ENCODE data around the gene CAPN5. TPM values are rescaled to one million over a fixed set of nuclear protein-coding genes. Genes with fewer than 3 reads are reported as not detected.

CAPN5 gene
- total RNA-seq, 1 donor from 2014 or later, result 18.3 TPM

- H3K27me3 Mint-ChIP-seq (ENCODE audit: low read depth), result peaks cover 2% of the 10 kb centered on the region
- H3K27ac Mint-ChIP-seq, result no peak overlapping the region
- TF ChIP-seq CTCF (IDR thresholded peaks at IDR 0.05; ENCODE audit: unreplicated experiment), result no peak
- no peak overlapping the region for H3K4me3 Mint-ChIP-seq
- no peaks in the 10 kb centered on the region for H3K36me3 Mint-ChIP-seq
- DNase-seq (ENCODE audit: low spot score in 2 of 2, unreplicated experiment in 2 of 2), result no peak
- peaks cover 4% of the 10 kb centered on the region for H3K9me3 Mint-ChIP-seq
- peaks cover 10% of the 10 kb centered on the region for H3K4me1 Mint-ChIP-seq
These were observed 3.8 kb upstream of the CAPN5 start for GRCh38 chr11:77062924-77063323.

- Mint-ChIP-seq H3K4me3 (no peak overlapping the region), H3K4me1 (peaks cover 10% of the 10 kb centered on the region), H3K27ac (no peak overlapping the region), H3K27me3 (ENCODE audit: low read depth) (peaks cover 2% of the 10 kb centered on the region), H3K9me3 (peaks cover 4% of the 10 kb centered on the region), H3K36me3 (no peaks in the 10 kb centered on the region)
- no peak for TF ChIP-seq CTCF (IDR thresholded peaks at IDR 0.05; ENCODE audit: unreplicated experiment)
- no peak for DNase-seq (ENCODE audit: low spot score in 2 of 2, unreplicated experiment in 2 of 2)
These were observed 3.4 kb upstream of the CAPN5 start for GRCh38 chr11:77063407-77063806.

DNA sequence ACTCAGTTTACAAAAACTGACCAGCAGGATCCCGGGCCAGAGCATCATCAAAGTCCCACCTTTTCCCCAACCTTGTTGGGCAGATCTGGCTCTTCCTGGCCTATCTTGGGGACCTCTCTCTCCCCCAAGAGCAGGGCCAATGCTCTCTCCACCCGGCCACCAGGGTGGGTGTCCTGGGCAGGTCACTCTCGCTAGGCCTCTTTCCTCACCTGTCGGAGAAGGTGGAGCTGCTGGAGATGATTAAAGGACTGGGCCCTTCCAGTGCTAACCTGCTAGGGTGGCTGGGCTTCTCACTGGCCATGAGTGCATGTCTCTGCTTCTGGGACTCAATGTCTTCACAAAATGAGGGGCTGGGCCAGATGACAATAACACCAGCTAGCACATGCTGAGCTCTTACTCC is 2.9 kb upstream of the CAPN5 start:
- Mint-ChIP-seq H3K27ac (no peak overlapping the region), H3K4me1 (peaks cover 10% of the 10 kb centered on the region), H3K36me3 (no peaks in the 10 kb centered on the region), H3K4me3 (no peak overlapping the region), H3K27me3 (ENCODE audit: low read depth) (peaks cover 2% of the 10 kb centered on the region), H3K9me3 (peaks cover 4% of the 10 kb centered on the region)
- no peak for TF ChIP-seq CTCF (IDR thresholded peaks at IDR 0.05; ENCODE audit: unreplicated experiment)
- DNase-seq (ENCODE audit: low spot score in 2 of 2, unreplicated experiment in 2 of 2), result no peak

DNA sequence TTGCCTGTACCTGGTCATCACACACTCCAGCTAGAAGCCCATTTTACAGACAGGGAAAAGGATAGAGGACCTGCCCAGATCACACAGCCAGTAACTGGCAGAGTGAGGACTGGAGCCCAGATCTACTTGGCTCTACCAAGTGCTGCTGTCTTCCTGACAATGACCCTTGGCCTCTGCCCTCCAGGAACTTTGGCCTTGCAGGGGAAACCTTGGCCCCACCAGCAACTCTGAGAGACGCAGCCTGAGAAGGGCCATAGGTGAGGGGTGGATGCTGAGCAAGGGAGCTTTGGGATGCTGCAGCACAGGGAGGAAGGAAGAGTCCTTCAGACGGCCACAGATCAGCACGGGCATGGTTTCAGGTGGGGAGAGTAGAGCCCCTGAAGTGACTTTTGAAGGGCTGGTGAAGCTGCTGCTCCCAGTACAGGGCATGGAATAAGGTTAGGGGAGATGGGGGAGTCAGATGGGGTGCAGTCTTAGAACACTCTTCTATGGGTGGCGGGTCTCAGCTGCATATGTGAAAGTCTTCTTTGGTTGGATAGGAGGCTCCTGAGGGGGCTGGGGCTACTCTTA is 2.0 kb upstream of the CAPN5 start:
- Mint-ChIP-seq H3K9me3 (peaks cover 4% of the 10 kb centered on the region), H3K4me3 (no peak overlapping the region), H3K27ac (no peak overlapping the region), H3K4me1 (peaks cover 10% of the 10 kb centered on the region), H3K27me3 (ENCODE audit: low read depth) (no peaks in the 10 kb centered on the region), H3K36me3 (no peaks in the 10 kb centered on the region)
- TF ChIP-seq CTCF (IDR thresholded peaks at IDR 0.05; ENCODE audit: unreplicated experiment), result no peak
- DNase-seq (ENCODE audit: low spot score in 2 of 2, unreplicated experiment in 2 of 2), result no peak

GRCh38 chr11:77065878-77066228 is 918 bp upstream of the CAPN5 start:
- TF ChIP-seq CTCF (IDR thresholded peaks at IDR 0.05; ENCODE audit: unreplicated experiment), result no peak
- H3K9me3 Mint-ChIP-seq, result peaks cover 4% of the 10 kb centered on the region
- peak overlapping the region; percentile 75 for H3K4me3 Mint-ChIP-seq
- peak overlapping the region; percentile 84 for H3K27ac Mint-ChIP-seq
- DNase-seq (ENCODE audit: low spot score in 2 of 2, unreplicated experiment in 2 of 2), result no peak
- no peaks in the 10 kb centered on the region for H3K36me3 Mint-ChIP-seq
- H3K4me1 Mint-ChIP-seq, result peaks cover 10% of the 10 kb centered on the region
- H3K27me3 Mint-ChIP-seq (ENCODE audit: low read depth), result no peaks in the 10 kb centered on the region
